ENCODE results near the gene CARS2. TPM values are rescaled to one million over a fixed set of nuclear protein-coding genes. Genes with fewer than 3 reads are reported as not detected.

CARS2 gene
- total RNA-seq, 1 experiment from 2014 or later = 70.9 TPM

GRCh38 chr13:110646442-110647364, 59.2 kb downstream of the CARS2 start:
- no peak for TF ChIP-seq CTCF (conservative IDR thresholded peaks at IDR 0.05; ENCODE audit: low read depth, low read length)
- TF ChIP-seq EZH2phosphoT487 (IDR thresholded peaks at IDR 0.05; ENCODE audit: borderline replicate concordance, low read length) = no peak
- TF ChIP-seq EZH2 (IDR thresholded peaks at IDR 0.05; ENCODE audit: low read length, unreplicated experiment) = no peak
- CTCF ChIA-PET = no interaction called here
- ATAC-seq (no peak), DNase-seq (no peak)
- Histone ChIP-seq H3K9me3 (ENCODE audit: low read length) (no peaks in the 10 kb centered on the region), H3K4me3 (ENCODE audit: low read length) (no peak overlapping the region), H4K20me1 (ENCODE audit: low read length) (no peaks in the 10 kb centered on the region), H2AFZ (ENCODE audit: low read length) (no peak overlapping the region), H3K27ac (ENCODE audit: low read length) (no peak overlapping the region), H3K27me3 (ENCODE audit: low read length) (no peaks in the 10 kb centered on the region), H3K79me2 (ENCODE audit: low read length) (no peaks in the 10 kb centered on the region), H3K9me2 (replicated peaks; ENCODE audit: low read length) (no peaks in the 10 kb centered on the region), H3K9ac (ENCODE audit: low read length) (no peak overlapping the region), H3K4me2 (ENCODE audit: low read length) (no peak overlapping the region), H3K36me3 (ENCODE audit: low read depth, low read length) (peaks cover 6% of the 10 kb centered on the region; the same call in 1 of the 2 replicates), H3F3A (ENCODE audit: low read length, unreplicated experiment) (no peaks in the 10 kb centered on the region), H3K4me1 (ENCODE audit: insufficient read depth, low read length) (no peaks in the 10 kb centered on the region)
- POLR2A ChIA-PET (ENCODE audit: unreplicated experiment) = no interaction called here
- intact Hi-C loops (cut with micrococcal nuclease) = no loop called here
- BruUV-seq (replicated peaks) = no TSS peak

- no peaks in the 10 kb centered on the region for H3K4me1 ChIP-seq (ENCODE audit: insufficient read depth, low read length)
- no peaks in the 10 kb centered on the region for H3K9me2 ChIP-seq (replicated peaks; ENCODE audit: low read length)
- DNase-seq = no peak
- H3K27ac ChIP-seq (ENCODE audit: low read length) = no peak overlapping the region
- H3F3A ChIP-seq (ENCODE audit: low read length, unreplicated experiment) = no peaks in the 10 kb centered on the region
- CTCF ChIA-PET = no interaction called here
- no peak for ATAC-seq
- H3K79me2 ChIP-seq (ENCODE audit: low read length) = no peaks in the 10 kb centered on the region
- TF ChIP-seq CTCF (conservative IDR thresholded peaks at IDR 0.05; ENCODE audit: low read depth, low read length) = no peak
- TF ChIP-seq EZH2 (IDR thresholded peaks at IDR 0.05; ENCODE audit: low read length, unreplicated experiment) = no peak
- no peak for TF ChIP-seq EZH2phosphoT487 (IDR thresholded peaks at IDR 0.05; ENCODE audit: borderline replicate concordance, low read length)
- POLR2A ChIA-PET (ENCODE audit: unreplicated experiment) = no interaction called here
- H4K20me1 ChIP-seq (ENCODE audit: low read length) = no peaks in the 10 kb centered on the region
- H3K9me3 ChIP-seq (ENCODE audit: low read length) = no peaks in the 10 kb centered on the region
- H3K27me3 ChIP-seq (ENCODE audit: low read length) = no peaks in the 10 kb centered on the region
- intact Hi-C loops (cut with micrococcal nuclease) = no loop called here
- H3K4me3 ChIP-seq (ENCODE audit: low read length) = no peak overlapping the region
- no TSS peak for BruUV-seq (replicated peaks)
- no peak overlapping the region for H3K9ac ChIP-seq (ENCODE audit: low read length)
- peaks cover 6% of the 10 kb centered on the region; the same call in 1 of the 2 replicates for H3K36me3 ChIP-seq (ENCODE audit: low read depth, low read length)
- H3K4me2 ChIP-seq (ENCODE audit: low read length) = no peak overlapping the region
- H2AFZ ChIP-seq (ENCODE audit: low read length) = no peak overlapping the region
Observed at GRCh38 chr13:110645750-110646149, 60.2 kb downstream of the CARS2 start.
